IPS-18a (cell line): ENCODE measurements around the gene MMP19.

Experiments used
- H3K27ac ChIP-seq: one replicate; pipeline ENCODE4 v1.5.1; 2013; ENCODE audit warnings: low read length
- H3K27me3 ChIP-seq: one replicate; pipeline ENCODE4 v1.6.1; 2013; ENCODE audit warnings: mild to moderate bottlenecking, low read length; ENCODE audit not compliant: control insufficient read depth, insufficient read depth
- H3K36me3 ChIP-seq: one replicate; pipeline ENCODE4 v1.6.1; 2013; ENCODE audit warnings: low read depth, low read length; ENCODE audit not compliant: control insufficient read depth
- H3K4me1 ChIP-seq: one replicate; pipeline ENCODE4 v1.6.1; 2013; ENCODE audit warnings: low read depth, low read length; ENCODE audit not compliant: control insufficient read depth
- H3K4me3 ChIP-seq: one replicate; pipeline ENCODE4 v1.5.1; 2013; ENCODE audit warnings: low read length
- H3K9ac ChIP-seq: one replicate; pipeline ENCODE4 v1.6.1; 2013; ENCODE audit warnings: mild to moderate bottlenecking, low read length, moderate library complexity
- H3K9me3 ChIP-seq: one replicate; pipeline ENCODE4 v1.6.1; 2013; ENCODE audit warnings: low read depth, low read length; ENCODE audit not compliant: control insufficient read depth

Gene MMP19

GRCh38 chr12:55823419-55823818 is 19.3 kb downstream of the MMP19 start:
- no peak overlapping the region for H3K9ac ChIP-seq
- H3K27ac ChIP-seq, result no peak overlapping the region
- no peak overlapping the region for H3K4me3 ChIP-seq
- H3K4me1 ChIP-seq, result peaks cover 6% of the 10 kb centered on the region
- no peaks in the 10 kb centered on the region for H3K9me3 ChIP-seq
- H3K27me3 ChIP-seq, result no peaks in the 10 kb centered on the region
- peaks cover 45% of the 10 kb centered on the region for H3K36me3 ChIP-seq

- Histone ChIP-seq H3K27me3 (no peaks in the 10 kb centered on the region), H3K4me3 (no peak overlapping the region), H3K4me1 (peaks cover 4% of the 10 kb centered on the region), H3K9ac (no peak overlapping the region), H3K27ac (no peak overlapping the region), H3K36me3 (peaks cover 45% of the 10 kb centered on the region), H3K9me3 (no peaks in the 10 kb centered on the region)
Observed at GRCh38 chr12:55822228-55822627, 20.5 kb downstream of the MMP19 start.

DNA sequence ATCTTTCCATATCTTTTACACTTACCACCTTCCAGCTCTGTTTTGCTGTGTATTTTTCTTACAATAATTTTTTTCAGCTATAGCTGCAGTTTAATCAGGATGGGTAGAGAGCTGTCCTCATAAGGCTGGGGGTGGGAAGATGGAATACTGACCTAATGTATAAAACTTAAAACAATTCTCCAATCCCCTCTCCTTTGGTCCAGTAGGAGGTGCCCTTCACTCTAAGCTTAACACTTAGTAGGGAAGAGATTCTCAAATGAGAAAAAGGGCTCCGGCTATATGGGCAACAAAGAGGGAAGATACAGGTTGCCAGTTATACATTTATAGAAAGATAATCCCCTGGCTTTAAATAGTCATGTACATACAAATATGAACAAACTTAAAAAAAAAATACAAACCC is 22.1 kb downstream of the MMP19 start:
- Histone ChIP-seq H3K36me3 (peaks cover 47% of the 10 kb centered on the region), H3K27ac (no peak overlapping the region), H3K27me3 (no peaks in the 10 kb centered on the region), H3K4me1 (peaks cover 12% of the 10 kb centered on the region), H3K9me3 (no peaks in the 10 kb centered on the region), H3K9ac (no peak overlapping the region), H3K4me3 (no peak overlapping the region)

GRCh38 chr12:55818886-55819285 is 23.9 kb downstream of the MMP19 start:
- Histone ChIP-seq H3K4me1 (peaks cover 24% of the 10 kb centered on the region), H3K9ac (peak overlapping the region; percentile 53), H3K27me3 (no peaks in the 10 kb centered on the region), H3K27ac (no peak overlapping the region), H3K9me3 (no peaks in the 10 kb centered on the region), H3K4me3 (peak overlapping the region; percentile 99), H3K36me3 (peaks cover 49% of the 10 kb centered on the region)

DNA sequence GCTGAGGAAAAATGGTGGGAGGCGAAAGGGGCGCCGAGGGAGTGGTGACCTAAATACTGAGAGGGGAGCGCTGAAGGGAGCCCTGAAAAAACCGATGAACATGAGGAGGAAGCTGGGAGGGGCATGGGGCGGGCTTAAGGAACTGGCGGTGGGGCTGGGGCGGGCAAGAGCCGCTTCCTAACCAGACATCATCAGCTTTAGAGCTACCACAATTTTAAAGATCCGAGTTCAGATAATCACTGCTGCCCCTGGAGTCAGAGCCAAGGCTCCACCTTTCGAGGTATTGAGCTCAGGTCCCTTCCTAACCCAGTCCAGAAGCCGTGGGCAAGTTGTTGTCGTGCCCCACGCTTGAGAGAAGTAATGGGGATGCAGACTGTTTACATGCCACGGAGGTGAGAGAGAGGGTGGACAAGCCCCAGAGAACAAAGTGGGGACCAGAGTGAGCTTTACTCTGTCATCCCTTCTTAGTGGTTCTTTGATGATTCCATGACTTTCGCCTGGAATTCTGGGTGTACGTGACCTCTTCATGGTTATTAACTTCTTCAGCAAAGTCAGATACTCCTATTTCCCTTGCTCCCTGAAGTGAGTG is 24.5 kb downstream of the MMP19 start:
- Histone ChIP-seq H3K27me3 (no peaks in the 10 kb centered on the region), H3K9ac (peak overlapping the region; percentile 53), H3K4me1 (peaks cover 27% of the 10 kb centered on the region), H3K36me3 (peaks cover 53% of the 10 kb centered on the region), H3K9me3 (no peaks in the 10 kb centered on the region), H3K4me3 (peak overlapping the region; percentile 99), H3K27ac (no peak overlapping the region)

DNA sequence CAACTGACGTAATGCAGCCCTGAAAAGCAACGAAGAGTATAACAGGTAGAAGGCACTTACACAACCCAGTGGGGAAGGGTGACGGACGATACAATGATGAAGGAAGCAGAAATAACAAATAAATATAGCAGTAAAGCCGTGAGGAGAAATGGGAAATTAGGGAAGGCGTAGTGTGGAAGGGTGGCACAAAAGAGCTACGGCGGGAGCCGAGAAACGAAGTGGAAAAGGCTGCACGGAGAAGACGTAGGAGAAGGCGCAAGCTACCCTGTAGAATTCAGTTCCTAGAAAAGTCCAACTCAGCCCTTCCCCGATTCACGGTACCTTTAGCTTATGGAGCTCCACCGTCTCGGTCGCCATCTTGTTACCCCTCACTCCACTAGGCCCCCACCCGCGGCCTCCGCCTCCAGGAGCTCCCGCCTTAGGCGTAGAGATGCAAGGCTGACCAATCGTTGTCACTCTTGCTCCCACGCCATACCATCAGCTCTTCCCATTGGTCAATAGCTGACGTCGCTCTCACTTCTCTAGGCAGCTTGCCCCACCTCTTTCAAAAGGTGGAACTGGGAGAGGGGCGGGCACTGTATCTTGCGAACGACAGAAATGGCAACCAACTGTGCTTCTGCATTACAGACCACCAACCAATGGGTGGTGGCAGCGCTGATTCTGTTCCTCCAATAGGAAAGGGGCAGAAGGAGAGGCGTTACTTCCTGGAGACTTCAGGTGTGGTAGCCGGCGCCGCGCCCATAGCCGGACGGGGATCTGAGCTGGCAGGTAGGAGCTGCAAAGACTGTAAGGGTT is 25.2 kb downstream of the MMP19 start, which contains the start of the genes ORMDL2 and SARNP:
Gene ORMDL2 (plus strand): TSS at position 697 of the 795 bp plus-strand sequence. CDS start 959 bp downstream, outside the sequence.
Gene SARNP (minus strand): TSS at position 380 of the 795 bp plus-strand sequence. CDS start 23 bp downstream, at position 357.
- Histone ChIP-seq H3K36me3 (peaks cover 51% of the 10 kb centered on the region), H3K9me3 (no peaks in the 10 kb centered on the region), H3K9ac (peak within 1 kb of the TSS; percentile 97), H3K27me3 (no peaks in the 10 kb centered on the region), H3K4me3 (peak within 1 kb of the TSS; percentile 99), H3K4me1 (peaks cover 30% of the 10 kb centered on the region), H3K27ac (peak within 1 kb of the TSS; percentile 94)

DNA sequence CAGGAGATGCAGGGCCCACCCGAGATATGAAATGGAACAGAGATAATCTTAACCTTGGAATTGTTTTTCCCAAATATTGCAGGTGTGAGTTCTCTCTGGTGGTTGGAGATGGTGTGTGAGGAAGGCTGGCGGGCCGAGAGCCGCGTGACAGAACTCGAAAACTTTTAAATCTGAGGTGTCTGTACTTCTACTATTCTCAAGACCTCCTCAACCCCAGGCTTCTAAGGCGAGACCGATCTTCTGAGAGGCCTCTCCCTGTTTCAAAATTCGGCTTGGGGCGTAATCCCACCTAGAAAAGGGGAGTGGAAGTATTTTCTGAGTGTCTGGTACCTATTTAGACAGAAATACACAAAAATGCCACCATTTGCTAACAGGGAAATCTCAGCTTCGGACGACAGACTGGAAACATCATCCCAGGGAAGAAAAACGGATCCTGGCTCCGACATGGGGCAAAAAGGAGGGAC is 25.8 kb downstream of the MMP19 start:
- no peaks in the 10 kb centered on the region for H3K27me3 ChIP-seq
- peak overlapping the region; percentile 97 for H3K9ac ChIP-seq
- H3K27ac ChIP-seq, result peak overlapping the region; percentile 94
- no peaks in the 10 kb centered on the region for H3K9me3 ChIP-seq
- peak overlapping the region; percentile 99 for H3K4me3 ChIP-seq
- peaks cover 36% of the 10 kb centered on the region for H3K4me1 ChIP-seq
- H3K36me3 ChIP-seq, result peaks cover 47% of the 10 kb centered on the region

- peaks cover 39% of the 10 kb centered on the region for H3K4me1 ChIP-seq
- H3K9ac ChIP-seq, result no peak overlapping the region
- H3K9me3 ChIP-seq, result no peaks in the 10 kb centered on the region
- H3K27ac ChIP-seq, result no peak overlapping the region
- peaks cover 33% of the 10 kb centered on the region for H3K36me3 ChIP-seq
- H3K4me3 ChIP-seq, result peak overlapping the region; percentile 99
- H3K27me3 ChIP-seq, result no peaks in the 10 kb centered on the region
Observed at GRCh38 chr12:55815473-55815872, 27.3 kb downstream of the MMP19 start.

GRCh38 chr12:55814257-55814656 is 28.5 kb downstream of the MMP19 start:
- H3K4me3 ChIP-seq, result peak overlapping the region; percentile 38
- no peak overlapping the region for H3K27ac ChIP-seq
- no peaks in the 10 kb centered on the region for H3K27me3 ChIP-seq
- H3K9me3 ChIP-seq, result no peaks in the 10 kb centered on the region
- peaks cover 23% of the 10 kb centered on the region for H3K36me3 ChIP-seq
- peaks cover 39% of the 10 kb centered on the region for H3K4me1 ChIP-seq
- H3K9ac ChIP-seq, result no peak overlapping the region

DNA sequence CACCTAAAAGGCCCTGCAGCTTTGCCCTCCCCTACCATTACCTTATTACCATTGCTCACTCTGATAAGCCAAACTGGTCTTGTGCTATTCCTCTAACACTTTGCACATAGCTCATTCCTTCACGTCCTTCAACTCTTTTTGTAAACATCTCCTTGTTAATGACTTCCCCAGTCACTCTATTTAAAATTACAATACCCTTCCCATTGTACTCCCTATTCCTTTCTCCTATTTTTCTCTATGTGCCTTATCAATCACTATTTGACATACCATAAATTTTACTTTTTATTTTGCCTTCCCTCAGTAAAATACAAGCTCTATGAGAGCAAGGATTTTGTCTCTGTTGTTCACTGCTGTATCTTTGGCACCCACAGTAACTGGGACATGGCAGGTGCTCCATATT is 30.6 kb downstream of the MMP19 start:
- Histone ChIP-seq H3K4me1 (peaks cover 34% of the 10 kb centered on the region), H3K36me3 (peaks cover 30% of the 10 kb centered on the region)

DNA sequence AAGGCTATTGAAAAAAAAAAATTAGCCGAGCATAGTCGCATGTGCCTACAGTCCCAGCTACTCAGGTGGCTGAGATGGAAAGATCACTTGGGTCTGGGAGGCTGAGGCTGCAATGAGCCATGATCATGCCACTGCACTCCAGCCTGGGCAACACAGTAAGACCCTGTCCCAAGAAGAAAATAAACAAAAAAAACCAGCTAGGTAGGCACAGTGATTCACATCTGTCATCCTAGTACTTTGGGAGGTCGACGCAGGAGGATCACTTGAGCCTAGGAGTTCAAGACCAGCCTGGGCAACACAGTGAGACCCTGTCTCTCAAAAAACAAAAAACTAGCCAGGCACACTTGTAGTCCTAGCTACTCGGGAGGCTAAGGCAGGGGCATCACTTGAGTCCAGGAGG is 33.5 kb downstream of the MMP19 start:
- peaks cover 22% of the 10 kb centered on the region for H3K36me3 ChIP-seq
- H3K4me1 ChIP-seq, result peaks cover 19% of the 10 kb centered on the region
- H3K27ac ChIP-seq, result no peak overlapping the region
- H3K27me3 ChIP-seq, result no peaks in the 10 kb centered on the region
- no peak overlapping the region for H3K4me3 ChIP-seq
- H3K9ac ChIP-seq, result no peak overlapping the region
- no peaks in the 10 kb centered on the region for H3K9me3 ChIP-seq

More for the DNA sequence above, 30.6 kb downstream of the MMP19 start:
- Histone ChIP-seq H3K4me3 (no peak overlapping the region), H3K27me3 (no peaks in the 10 kb centered on the region), H3K9ac (no peak overlapping the region), H3K9me3 (no peaks in the 10 kb centered on the region), H3K27ac (no peak overlapping the region)
